ENCODE data around the gene CAMTA2. TPM values are rescaled to one million over a fixed set of nuclear protein-coding genes. Genes with fewer than 3 reads are reported as not detected.
A peak's percentile ranks its signal among the peaks of the same experiment; 100 is the strongest.

The CAMTA2 gene
- total RNA-seq, 2 experiments from 2014 or later: 79.1 to 79.5 TPM

GRCh38 chr17:4949321-4950074, 38.0 kb downstream of the CAMTA2 start:
- DNase-seq: peak; percentile 86
- H3K4me1 Mint-ChIP-seq (ENCODE audit: low read depth): peaks cover 29% of the 10 kb centered on the region
- no peaks in the 10 kb centered on the region for H3K27me3 Mint-ChIP-seq (ENCODE audit: low read depth)
- peak overlapping the region; percentile 97 for H3K4me3 Mint-ChIP-seq
- CTCF ChIA-PET: no interaction called here
- H3K9me3 Mint-ChIP-seq: no peaks in the 10 kb centered on the region
- peaks cover 33% of the 10 kb centered on the region for H3K36me3 Mint-ChIP-seq (ENCODE audit: low read depth)
- intact Hi-C loops (cut with micrococcal nuclease): loop anchor here (1.0 to 10.0 kb wide), 7 partner anchors 40 to 985 kb away; partner anchors contain the start of genes ARRB2, ATP2A3, CYB5D2 and INCA1
- peak overlapping the region; percentile 99 for H3K27ac Mint-ChIP-seq

- Mint-ChIP-seq H3K36me3 (ENCODE audit: low read depth) (peaks cover 36% of the 10 kb centered on the region), H3K27ac (peak overlapping the region; percentile 99), H3K4me3 (peak overlapping the region; percentile 97), H3K27me3 (ENCODE audit: low read depth) (no peaks in the 10 kb centered on the region), H3K4me1 (ENCODE audit: low read depth) (peaks cover 35% of the 10 kb centered on the region), H3K9me3 (no peaks in the 10 kb centered on the region)
- DNase-seq: peak; percentile 78
- CTCF ChIA-PET: no interaction called here
- intact Hi-C loops (cut with micrococcal nuclease): loop anchor here (1.0 to 10.0 kb wide), 10 partner anchors 9 to 984 kb away; partner anchors contain the start of genes ARRB2, ATP2A3, CYB5D2 and INCA1
Observed at GRCh38 chr17:4948931-4949320, 38.5 kb downstream of the CAMTA2 start.

GRCh38 chr17:4948166-4948930, 39.1 kb downstream of the CAMTA2 start, which contains the start of gene PFN1:
TSS of gene PFN1 (minus strand) at chr17:4948530. CDS start at chr17:4948394, 136 bp downstream.
- Mint-ChIP-seq H3K4me1 (ENCODE audit: low read depth) (peaks cover 41% of the 10 kb centered on the region), H3K27ac (peak within 1 kb of the TSS; percentile 99)

GRCh38 chr17:4947411-4948165, 39.9 kb downstream of the CAMTA2 start:
- peak; percentile 84 for DNase-seq
- intact Hi-C loops (cut with micrococcal nuclease): loop anchor here (1.0 to 10.0 kb wide), 10 partner anchors 7 to 983 kb away; partner anchors contain the start of genes ARRB2, ATP2A3, CYB5D2 and INCA1
- no peaks in the 10 kb centered on the region for H3K27me3 Mint-ChIP-seq (ENCODE audit: low read depth)
- H3K9me3 Mint-ChIP-seq: no peaks in the 10 kb centered on the region
- peak overlapping the region; percentile 97 for H3K4me3 Mint-ChIP-seq
- peaks cover 45% of the 10 kb centered on the region for H3K36me3 Mint-ChIP-seq (ENCODE audit: low read depth)
- peak overlapping the region; percentile 99 for H3K27ac Mint-ChIP-seq
- CTCF ChIA-PET: no interaction called here
- H3K4me1 Mint-ChIP-seq (ENCODE audit: low read depth): peaks cover 49% of the 10 kb centered on the region

More at GRCh38 chr17:4948166-4948930, 39.1 kb downstream of the CAMTA2 start, which contains the start of gene PFN1:
- Mint-ChIP-seq H3K27me3 (ENCODE audit: low read depth) (no peaks in the 10 kb centered on the region), H3K9me3 (no peaks in the 10 kb centered on the region), H3K4me3 (peak within 1 kb of the TSS; percentile 97), H3K36me3 (ENCODE audit: low read depth) (peaks cover 37% of the 10 kb centered on the region)
- peak; percentile 94 for DNase-seq
- intact Hi-C loops (cut with micrococcal nuclease): loop anchor here (1.0 to 10.0 kb wide), 9 partner anchors 8 to 984 kb away; partner anchors contain the start of genes ARRB2, ATP2A3, CYB5D2 and INCA1
- CTCF ChIA-PET: no interaction called here

GRCh38 chr17:4947010-4947410, 40.5 kb downstream of the CAMTA2 start:
- Mint-ChIP-seq H3K4me1 (ENCODE audit: low read depth) (peaks cover 54% of the 10 kb centered on the region), H3K27me3 (ENCODE audit: low read depth) (no peaks in the 10 kb centered on the region)
- CTCF ChIA-PET: interaction anchor here (1.0 kb wide), 1 partner anchor 9 kb away, joined by 3 read pairs; no protein-coding TSS in a partner anchor

GRCh38 chr17:4946312-4946976, 41.0 kb downstream of the CAMTA2 start:
- Mint-ChIP-seq H3K27me3 (ENCODE audit: low read depth) (no peaks in the 10 kb centered on the region), H3K9me3 (no peaks in the 10 kb centered on the region), H3K27ac (peak overlapping the region; percentile 99), H3K36me3 (ENCODE audit: low read depth) (peaks cover 55% of the 10 kb centered on the region), H3K4me3 (peak overlapping the region; percentile 97), H3K4me1 (ENCODE audit: low read depth) (peaks cover 59% of the 10 kb centered on the region)
- intact Hi-C loops (cut with micrococcal nuclease): loop anchor here (2.0 to 10.0 kb wide), 4 partner anchors 338 to 982 kb away; partner anchors contain the start of genes ATP2A3, CYB5D2, RABEP1 and UBE2G1
- CTCF ChIA-PET: interaction anchor here (1.0 to 1.3 kb wide), 2 partner anchors 10 to 23 kb away, joined by 3 read pairs; no protein-coding TSS in a partner anchor
- DNase-seq: no peak

More at GRCh38 chr17:4947010-4947410, 40.5 kb downstream of the CAMTA2 start:
- peak overlapping the region; percentile 97 for H3K4me3 Mint-ChIP-seq
- peak overlapping the region; percentile 99 for H3K27ac Mint-ChIP-seq
- H3K36me3 Mint-ChIP-seq (ENCODE audit: low read depth): peaks cover 50% of the 10 kb centered on the region
- DNase-seq: no peak
- intact Hi-C loops (cut with micrococcal nuclease): loop anchor here (2.0 to 10.0 kb wide), 4 partner anchors 338 to 982 kb away; partner anchors contain the start of genes ATP2A3, CYB5D2, RABEP1 and UBE2G1
- H3K9me3 Mint-ChIP-seq: no peaks in the 10 kb centered on the region

GRCh38 chr17:4945944-4946280, 41.6 kb downstream of the CAMTA2 start:
- Mint-ChIP-seq H3K4me3 (peak overlapping the region; percentile 97), H3K9me3 (no peaks in the 10 kb centered on the region), H3K36me3 (ENCODE audit: low read depth) (peaks cover 61% of the 10 kb centered on the region), H3K27ac (peak overlapping the region; percentile 99), H3K4me1 (ENCODE audit: low read depth) (peaks cover 59% of the 10 kb centered on the region), H3K27me3 (ENCODE audit: low read depth) (no peaks in the 10 kb centered on the region)
- CTCF ChIA-PET: interaction anchor here (1.0 to 1.3 kb wide), 2 partner anchors 10 to 23 kb away, joined by 3 read pairs; no protein-coding TSS in a partner anchor
- DNase-seq: no peak
- intact Hi-C loops (cut with micrococcal nuclease): loop anchor here (2.0 to 10.0 kb wide), 4 partner anchors 339 to 981 kb away; partner anchors contain the start of genes ATP2A3, CYB5D2, RABEP1 and UBE2G1

GRCh38 chr17:4945176-4945943, 42.1 kb downstream of the CAMTA2 start:
- Mint-ChIP-seq H3K9me3 (no peaks in the 10 kb centered on the region), H3K36me3 (ENCODE audit: low read depth) (peaks cover 66% of the 10 kb centered on the region), H3K4me1 (ENCODE audit: low read depth) (peaks cover 55% of the 10 kb centered on the region), H3K27me3 (ENCODE audit: low read depth) (no peaks in the 10 kb centered on the region), H3K27ac (peak overlapping the region; percentile 99), H3K4me3 (peak overlapping the region; percentile 97)
- intact Hi-C loops (cut with micrococcal nuclease): loop anchor here (5.0 to 10.0 kb wide), 3 partner anchors 339 to 981 kb away; partner anchors contain the start of genes ATP2A3, CYB5D2, RABEP1 and ZZEF1
- peak; percentile 95 for DNase-seq
- CTCF ChIA-PET: interaction anchor here (1.3 kb wide), 1 partner anchor 24 kb away, joined by 3 read pairs; no protein-coding TSS in a partner anchor

GRCh38 chr17:4944554-4945175, 42.8 kb downstream of the CAMTA2 start:
- Mint-ChIP-seq H3K4me3 (peak overlapping the region; percentile 97), H3K4me1 (ENCODE audit: low read depth) (peaks cover 55% of the 10 kb centered on the region), H3K27me3 (ENCODE audit: low read depth) (no peaks in the 10 kb centered on the region), H3K9me3 (no peaks in the 10 kb centered on the region), H3K36me3 (ENCODE audit: low read depth) (peaks cover 69% of the 10 kb centered on the region), H3K27ac (peak overlapping the region; percentile 99)
- CTCF ChIA-PET: no interaction called here
- DNase-seq: peak; percentile 36
- intact Hi-C loops (cut with micrococcal nuclease): loop anchor here (5.0 to 10.0 kb wide), 3 partner anchors 340 to 980 kb away; partner anchors contain the start of genes ATP2A3, CYB5D2, RABEP1 and ZZEF1

GRCh38 chr17:4944163-4944553, 43.3 kb downstream of the CAMTA2 start:
- intact Hi-C loops (cut with micrococcal nuclease): loop anchor here (10.0 kb wide), 2 partner anchors 341 to 979 kb away; partner anchors contain the start of genes ATP2A3 and RABEP1
- Mint-ChIP-seq H3K36me3 (ENCODE audit: low read depth) (peaks cover 71% of the 10 kb centered on the region), H3K9me3 (no peaks in the 10 kb centered on the region), H3K27me3 (ENCODE audit: low read depth) (no peaks in the 10 kb centered on the region), H3K4me1 (ENCODE audit: low read depth) (peaks cover 55% of the 10 kb centered on the region), H3K27ac (peak overlapping the region; percentile 99), H3K4me3 (peak overlapping the region; percentile 97)
- CTCF ChIA-PET: interaction anchor here (0.6 kb wide), 1 partner anchor 120 kb away, joined by 3 read pairs; no protein-coding TSS in a partner anchor
- peak; percentile 73 for DNase-seq

Data from activated naive CD4-positive, alpha-beta T cell treated with anti-CD3 and anti-CD28 coated beads for 36 hours (primary cell).